ENCODE results near the gene RASA2. TPM values are rescaled to one million over a fixed set of nuclear protein-coding genes. Genes with fewer than 3 reads are reported as not detected.
"Not testable (repeated sequence)": the region's sequence is repeated elsewhere in the genome, so short reads cannot be mapped to it uniquely, and the experiment has no call there.

The RASA2 gene
- total RNA-seq, 6 donors from 2014 or later, result 11.7 to 41.5 (median 21.3) TPM

GRCh38 chr3:141491081-141491480 is 4.3 kb downstream of the RASA2 start:
- H3K4me1 ChIP-seq, result peaks cover 16 to 39% (median 19%) of the 10 kb centered on the region in 4 donors
- H3K27ac ChIP-seq, result no peak overlapping the region
- no peaks in the 10 kb centered on the region for H3K36me3 ChIP-seq
- no peaks in the 10 kb centered on the region for H3K9me3 ChIP-seq
- no peaks in the 10 kb centered on the region for H3K27me3 ChIP-seq
- no peak for DNase-seq
- ATAC-seq (ENCODE audit: low FRiP score in 2 of 2), result no peak
- TF ChIP-seq POLR2A (IDR thresholded peaks at IDR 0.05) (no peak), CTCF (IDR thresholded peaks at IDR 0.05) (no peak), POLR2AphosphoS5 (IDR thresholded peaks at IDR 0.05) (no peak), EP300 (IDR thresholded peaks at IDR 0.05) (no peak)
- H3K4me3 ChIP-seq, result no peak overlapping the region
- 92% methylated on average over 3 of the region's 3 CpGs for WGBS, 2 donors

- WGBS, 2 donors, result 63 to 76% methylated on average over 1 of the region's 1 CpG
- Histone ChIP-seq H3K27ac (no peak overlapping the region), H3K4me1 (peaks cover 12 to 32% (median 14%) of the 10 kb centered on the region in 4 donors), H3K36me3 (no peaks in the 10 kb centered on the region), H3K27me3 (no peaks in the 10 kb centered on the region), H3K4me3 (no peak overlapping the region), H3K9me3 (no peaks in the 10 kb centered on the region)
- TF ChIP-seq CTCF (IDR thresholded peaks at IDR 0.05) (no peak), EP300 (IDR thresholded peaks at IDR 0.05) (no peak), POLR2A (IDR thresholded peaks at IDR 0.05) (no peak), POLR2AphosphoS5 (IDR thresholded peaks at IDR 0.05) (no peak)
- ATAC-seq (ENCODE audit: low FRiP score in 2 of 2) (no peak), DNase-seq (no peak)
Observed at GRCh38 chr3:141491929-141492328, 5.1 kb downstream of the RASA2 start.

GRCh38 chr3:141493184-141493583 is 6.4 kb downstream of the RASA2 start:
- no peaks in the 10 kb centered on the region for H3K9me3 ChIP-seq
- TF ChIP-seq EP300 (IDR thresholded peaks at IDR 0.05), result no peak
- TF ChIP-seq POLR2AphosphoS5 (IDR thresholded peaks at IDR 0.05), result no peak
- TF ChIP-seq POLR2A (IDR thresholded peaks at IDR 0.05), result no peak
- TF ChIP-seq CTCF (IDR thresholded peaks at IDR 0.05), result no peak
- 68 to 77% methylated on average over 1 of the region's 1 CpG for WGBS, 2 donors
- ATAC-seq (ENCODE audit: low FRiP score in 2 of 2) (no peak), DNase-seq (no peak)
- H3K36me3 ChIP-seq, result no peaks in the 10 kb centered on the region
- H3K27me3 ChIP-seq, result no peaks in the 10 kb centered on the region
- H3K4me3 ChIP-seq, result no peak overlapping the region
- no peak overlapping the region for H3K27ac ChIP-seq
- H3K4me1 ChIP-seq, result peaks cover 10 to 36% (median 15%) of the 10 kb centered on the region in 4 donors

GRCh38 chr3:141497589-141497988 is 10.8 kb downstream of the RASA2 start:
- H3K9me3 ChIP-seq; DNase-seq; H3K27me3 ChIP-seq; H3K36me3 ChIP-seq; ATAC-seq (ENCODE audit: low FRiP score in 2 of 2); H3K4me3 ChIP-seq: not testable (repeated sequence)
- 75 to 79% methylated on average over 4 of the region's 4 CpGs for WGBS, 2 donors
- Histone ChIP-seq H3K4me1 (peaks cover 13 to 23% (median 16%) of the 10 kb centered on the region in 4 donors), H3K27ac (peak overlapping the region in 1 of 4 donors; percentile 80)

- TF ChIP-seq POLR2A (IDR thresholded peaks at IDR 0.05) (no peak), EP300 (IDR thresholded peaks at IDR 0.05) (peak in 3 of 4 donors; percentile 18 to 85 (median 51)), POLR2AphosphoS5 (IDR thresholded peaks at IDR 0.05) (peak; percentile 73 to 86)
- Histone ChIP-seq H3K4me3 (peak overlapping the region in 2 of 4 donors; percentile 0 to 3), H3K4me1 (peaks cover 10 to 23% (median 16%) of the 10 kb centered on the region in 4 donors), H3K36me3 (no peaks in the 10 kb centered on the region), H3K27ac (peak overlapping the region; percentile 57 to 80 (median 68)), H3K9me3 (no peaks in the 10 kb centered on the region), H3K27me3 (no peaks in the 10 kb centered on the region)
- DNase-seq (peak in 1 of 2 donors; percentile 79), ATAC-seq (ENCODE audit: low FRiP score in 2 of 2) (peak; percentile 83 to 90)
- 54 to 70% methylated on average over 6 of the region's 6 CpGs for WGBS, 2 donors
Observed at GRCh38 chr3:141498598-141499223, 11.9 kb downstream of the RASA2 start.

- H3K9me3 ChIP-seq, result no peaks in the 10 kb centered on the region
- 85 to 87% methylated on average over 4 of the region's 4 CpGs for WGBS, 2 donors
- DNase-seq (no peak), ATAC-seq (ENCODE audit: low FRiP score in 2 of 2) (peak in 1 of 2 donors; percentile 26)
- peak overlapping the region in 2 of 4 donors; percentile 0 to 3 for H3K4me3 ChIP-seq
- no peaks in the 10 kb centered on the region for H3K27me3 ChIP-seq
- no peaks in the 10 kb centered on the region for H3K36me3 ChIP-seq
- H3K27ac ChIP-seq, result peak overlapping the region; percentile 57 to 80 (median 68)
- no peak for TF ChIP-seq POLR2A (IDR thresholded peaks at IDR 0.05)
- TF ChIP-seq POLR2AphosphoS5 (IDR thresholded peaks at IDR 0.05), result no peak
- TF ChIP-seq CTCF (IDR thresholded peaks at IDR 0.05), result no peak
- TF ChIP-seq EP300 (IDR thresholded peaks at IDR 0.05), result no peak
- H3K4me1 ChIP-seq, result peaks cover 10 to 20% (median 14%) of the 10 kb centered on the region in 4 donors
Observed at GRCh38 chr3:141499284-141499683, 12.5 kb downstream of the RASA2 start.

Data from upper lobe of left lung (tissue), 6 donors.